ENCODE measurements around the gene TWF2.

GRCh38 chr3:52218937-52219650 is 19.9 kb downstream of the TWF2 start:
- TF ChIP-seq TRAFD1 (CRISPR knock-in tag; IDR thresholded peaks at IDR 0.05; ENCODE audit: borderline replicate concordance) (no peak), ZEB1 (IDR thresholded peaks at IDR 0.05; ENCODE audit: insufficient replicate concordance, low read depth) (no peak), EZH2 (conservative IDR thresholded peaks at IDR 0.05; ENCODE audit: low read depth, low read length) (no peak), CBX5 (CRISPR knock-in tag; IDR thresholded peaks at IDR 0.05; ENCODE audit: borderline replicate concordance) (no peak), PLSCR1 (CRISPR knock-in tag; IDR thresholded peaks at IDR 0.05; ENCODE audit: borderline replicate concordance) (no peak), KLF13 (CRISPR knock-in tag; IDR thresholded peaks at IDR 0.05) (no peak), MXI1 (IDR thresholded peaks at IDR 0.05; ENCODE audit: borderline replicate concordance, low read depth, low read length) (no peak), KLF6 (CRISPR knock-in tag; IDR thresholded peaks at IDR 0.05) (no peak), WIZ (CRISPR knock-in tag; IDR thresholded peaks at IDR 0.05) (no peak), ZNF792 (CRISPR knock-in tag; IDR thresholded peaks at IDR 0.05) (no peak), POLR2A (IDR thresholded peaks at IDR 0.05; ENCODE audit: insufficient read depth in 1 of 2, low read depth in 2 of 2, low read length in 2 of 2) (no peak)
- TF ChIP-seq, protein P1, sequence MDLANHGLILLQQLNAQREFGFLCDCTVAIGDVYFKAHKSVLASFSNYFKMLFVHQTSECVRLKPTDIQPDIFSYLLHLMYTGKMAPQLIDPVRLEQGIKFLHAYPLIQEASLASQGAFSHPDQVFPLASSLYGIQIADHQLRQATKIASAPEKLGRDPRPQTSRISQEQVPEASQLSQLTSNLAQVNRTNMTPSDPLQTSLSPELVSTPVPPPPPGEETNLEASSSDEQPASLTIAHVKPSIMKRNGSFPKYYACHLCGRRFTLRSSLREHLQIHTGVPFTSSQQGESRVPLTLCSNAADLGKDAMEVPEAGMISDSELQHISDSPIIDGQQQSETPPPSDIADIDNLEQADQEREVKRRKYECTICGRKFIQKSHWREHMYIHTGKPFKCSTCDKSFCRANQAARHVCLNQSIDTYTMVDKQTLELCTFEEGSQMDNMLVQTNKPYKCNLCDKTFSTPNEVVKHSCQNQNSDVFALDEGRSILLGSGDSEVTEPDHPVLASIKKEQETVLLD (CRISPR knock-in tag; IDR thresholded peaks at IDR 0.05; ENCODE audit: low read depth), result no peak
